T-cell (primary cell): ENCODE results near the gene PAH. TPM values are rescaled to one million over a fixed set of nuclear protein-coding genes. Genes with fewer than 3 reads are reported as not detected.

Experiments used
- ATAC-seq, 4 experiments: fragments of 200-7000 bp in 3 of 4; fragments of 150-1000 bp in 1 of 4; cut with Tn5 transposase; replicated peaks in 1 of 4; 1 replicate in 3 of 4; 2 replicates in 1 of 4; pipeline ENCODE4 v1.10.0; 2021; ENCODE audit warnings: moderate library complexity in 3 of 4, mild to moderate bottlenecking in 2 of 4, moderate number of reproducible peaks in 1 of 4
- CTCF ChIA-PET, 2 donors: fragments of 300-600 bp; sonication (Branson Sonifier 250); formaldehyde crosslinking; loops; one replicate each; lab custom pipeline; 2022; ENCODE audit warnings: antibody characterized with exemption in 2 of 2; lab: Charles Lee
- POLR2A ChIA-PET, 2 donors: fragments of 300-600 bp; sonication (Branson Sonifier 250); formaldehyde crosslinking; loops; one replicate each; lab custom pipeline; 2022; ENCODE audit warnings: antibody characterized with exemption in 2 of 2; lab: Charles Lee
- DNase-seq, 35 experiments: peaks; one replicate each; pipeline versions ENCODE4 v3.0.0 to v3.0.0-alpha.2; 2013 to 2023
- H3K27ac ChIP-seq: one replicate; pipeline ENCODE4 v1.5.1; 2013; ENCODE audit warnings: low read length
- H3K27me3 ChIP-seq, 2 experiments: replicated peaks in 1 of 2; 1 replicate in 1 of 2; 2 replicates in 1 of 2; pipeline versions ENCODE4 v1.6.1 to v1.7.0; 2013; ENCODE audit warnings: low read length in 1 of 2, mixed read lengths in 1 of 2; ENCODE audit not compliant: control insufficient read depth in 2 of 2, insufficient read depth in 2 of 2; ENCODE audit errors: extremely low read depth in 1 of 2
- H3K36me3 ChIP-seq, 2 donors: 1 replicate in 1 of 2; 2 replicates in 1 of 2; pipeline versions ENCODE4 v1.6.1 to v1.7.0; 2013; ENCODE audit warnings: low read length in 1 of 2; ENCODE audit not compliant: control insufficient read depth in 2 of 2, insufficient read depth in 1 of 2; ENCODE audit errors: extremely low read depth in 1 of 2
- H3K4me1 ChIP-seq, 2 experiments: 1 replicate in 1 of 2; 2 replicates in 1 of 2; pipeline versions ENCODE4 v1.6.1 to v1.7.0; 2013; ENCODE audit warnings: low read length in 2 of 2, mixed read lengths in 1 of 2; ENCODE audit not compliant: insufficient read depth in 2 of 2, control insufficient read depth in 1 of 2; ENCODE audit errors: extremely low read depth in 1 of 2
- H3K4me3 ChIP-seq, 2 donors: 1 replicate in 1 of 2; 2 replicates in 1 of 2; pipeline versions ENCODE4 v1.5.1 to v1.7.0; 2013; ENCODE audit warnings: mild to moderate bottlenecking in 2 of 2, low read length in 1 of 2, moderate library complexity in 1 of 2; ENCODE audit not compliant: control insufficient read depth in 1 of 2; ENCODE audit errors: extremely low read depth in 1 of 2
- H3K9me3 ChIP-seq: 2 replicates; pipeline ENCODE4 v1.7.0; 2013
- H3K27ac Mint-ChIP-seq, 2 donors: one replicate each; pipeline ENCODE4 v1.8.0; 2020 to 2021; ENCODE audit warnings: mild to moderate bottlenecking in 2 of 2, mixed read lengths in 2 of 2
- H3K27me3 Mint-ChIP-seq, 2 donors: one replicate each; pipeline ENCODE4 v1.8.0; 2021 to 2022; ENCODE audit warnings: mixed read lengths in 2 of 2
- H3K36me3 Mint-ChIP-seq: one replicate; pipeline ENCODE4 v1.8.0; 2021; ENCODE audit warnings: mixed read lengths
- H3K4me1 Mint-ChIP-seq, 3 donors: one replicate each; pipeline ENCODE4 v1.8.0; 2020 to 2022; ENCODE audit warnings: mixed read lengths in 3 of 3, mild to moderate bottlenecking in 1 of 3
- H3K4me3 Mint-ChIP-seq, 3 donors: one replicate each; pipeline ENCODE4 v1.8.0; 2020 to 2022; ENCODE audit warnings: mild to moderate bottlenecking in 3 of 3, mixed read lengths in 3 of 3, moderate library complexity in 3 of 3
- H3K9me3 Mint-ChIP-seq, 3 donors: one replicate each; pipeline ENCODE4 v1.8.0; 2020 to 2022; ENCODE audit warnings: mixed read lengths in 3 of 3
- WGBS: methylation state at CpG from one replicate; pipeline ENCODE4 v1.1.5; 2013; ENCODE audit warnings: missing lambda C conversion rate; ENCODE audit not compliant: insufficient coverage; 5-methylcytosine and 5-hydroxymethylcytosine counted together
- total RNA-seq, 35 experiments: library from RNA in 6 of 35; stranded (reverse) in 6 of 35; fragments of 120-200 nt in 1 of 35; gene quantifications; one replicate each; pipeline versions ENCODE4 v1.2.1 to v1.2.4 and lab custom pipeline; 2013 to 2026

Gene PAH
- total RNA-seq, 5 donors from 2014 or later (not counting 1 experiment from before 2014, with no cell fraction given), result 0.30 to 2.0 (median 0.82) TPM; not detected in 2

DNA sequence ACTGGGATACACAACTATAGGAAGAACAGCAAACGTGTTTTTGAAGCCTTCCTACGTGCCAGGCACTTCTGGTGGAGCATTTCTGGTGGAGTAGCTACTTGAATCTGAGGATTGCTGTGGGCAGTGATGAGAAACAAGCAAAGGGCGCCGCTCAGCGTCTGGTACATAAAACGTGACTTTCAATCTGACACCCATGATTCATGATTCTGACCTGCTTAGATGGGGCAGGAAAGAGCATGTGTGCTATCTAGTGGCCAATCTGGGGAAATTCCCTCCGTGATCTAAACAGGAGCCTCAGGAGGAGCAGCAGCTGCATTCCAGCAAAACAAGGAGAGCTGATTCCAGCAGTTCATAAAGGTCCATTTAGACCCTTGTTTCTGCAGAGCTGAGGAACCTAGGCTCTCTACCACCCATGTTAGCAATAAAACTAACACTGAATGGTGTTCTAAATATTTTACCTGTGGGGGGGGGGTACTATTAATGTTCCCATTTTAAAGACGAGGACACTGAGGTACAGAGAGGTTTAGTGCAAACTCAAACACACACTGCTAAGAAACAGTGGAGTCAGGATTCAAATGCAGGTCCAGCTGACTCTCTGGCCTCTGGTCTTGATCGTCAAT, 37.8 kb downstream of the PAH start:
- Histone ChIP-seq H3K27me3 (peaks cover 0 to 7% of the 10 kb centered on the region in 2 experiments), H3K9me3 (no peaks in the 10 kb centered on the region), H3K4me3 (no peak overlapping the region), H3K4me1 (no peaks in the 10 kb centered on the region), H3K27ac (no peak overlapping the region), H3K36me3 (no peaks in the 10 kb centered on the region)
- ChIA-PET CTCF (interaction anchor here (0.7 to 1.0 kb wide), 3 partner anchors 620 to 1775 kb away, joined by 3 to 5 read pairs (median 4); no protein-coding TSS in a partner anchor), POLR2A (no interaction called here)
- H3K9me3 Mint-ChIP-seq, result no peaks in the 10 kb centered on the region
- ATAC-seq, result no peak
- 7% methylated on average over 6 of the region's 9 CpGs for WGBS
- H3K27me3 Mint-ChIP-seq, result peaks cover 13 to 17% of the 10 kb centered on the region in 2 donors
- no peak overlapping the region for H3K27ac Mint-ChIP-seq
- H3K4me1 Mint-ChIP-seq, result peaks cover 0 to 6% (median 0%) of the 10 kb centered on the region in 3 donors
- peak in 1 of 35 experiments; percentile 20 for DNase-seq
- no peaks in the 10 kb centered on the region for H3K36me3 Mint-ChIP-seq
- H3K4me3 Mint-ChIP-seq, result no peak overlapping the region

DNA sequence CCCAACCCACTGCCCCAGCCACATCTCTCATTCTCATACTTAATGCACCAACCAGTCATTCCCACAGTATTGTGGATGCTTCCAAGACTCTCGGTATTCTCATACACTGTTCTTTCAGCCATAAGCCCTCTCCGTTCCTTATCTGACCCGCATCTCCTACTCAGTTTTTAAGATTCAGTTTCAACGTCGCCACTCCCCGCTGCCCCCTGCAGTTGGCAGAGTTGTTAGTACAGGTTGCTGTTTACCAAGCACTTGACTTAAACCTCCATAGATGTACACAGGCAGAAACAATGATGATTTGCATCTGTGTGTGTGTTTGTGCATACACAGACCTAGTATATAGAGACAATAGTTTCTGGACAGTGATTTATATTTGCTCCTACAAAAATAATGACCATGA, 40.2 kb downstream of the PAH start:
- DNase-seq, result no peak
- ATAC-seq, result no peak
- Mint-ChIP-seq H3K4me3 (no peak overlapping the region), H3K4me1 (peaks cover 0 to 6% (median 0%) of the 10 kb centered on the region in 3 donors), H3K27me3 (peaks cover 13 to 17% of the 10 kb centered on the region in 2 donors), H3K9me3 (no peaks in the 10 kb centered on the region), H3K27ac (no peak overlapping the region), H3K36me3 (no peaks in the 10 kb centered on the region)
- CTCF ChIA-PET, result no interaction called here
- no peaks in the 10 kb centered on the region for H3K9me3 ChIP-seq
- no CpG with 5 or more reads among the region's 6 CpGs for WGBS
- H3K4me1 ChIP-seq, result no peaks in the 10 kb centered on the region
- H3K4me3 ChIP-seq, result no peak overlapping the region
- no peak overlapping the region for H3K27ac ChIP-seq
- H3K27me3 ChIP-seq, result peaks cover 0 to 4% of the 10 kb centered on the region in 2 experiments
- POLR2A ChIA-PET, result no interaction called here
- no peaks in the 10 kb centered on the region for H3K36me3 ChIP-seq

GRCh38 chr12:102874819-102875218, 42.2 kb downstream of the PAH start:
- Mint-ChIP-seq H3K9me3 (no peaks in the 10 kb centered on the region), H3K27ac (no peak overlapping the region), H3K27me3 (peaks cover 5 to 10% of the 10 kb centered on the region in 2 donors), H3K4me3 (no peak overlapping the region), H3K36me3 (no peaks in the 10 kb centered on the region), H3K4me1 (peaks cover 0 to 6% (median 0%) of the 10 kb centered on the region in 3 donors)
- DNase-seq (no peak), ATAC-seq (no peak)
- Histone ChIP-seq H3K4me3 (no peak overlapping the region), H3K9me3 (no peaks in the 10 kb centered on the region), H3K27me3 (no peaks in the 10 kb centered on the region), H3K36me3 (no peaks in the 10 kb centered on the region), H3K4me1 (no peaks in the 10 kb centered on the region), H3K27ac (no peak overlapping the region)
- ChIA-PET POLR2A (no interaction called here), CTCF (no interaction called here)
- 69% methylated on average over 7 of the region's 9 CpGs for whole genome bisulfite sequencing

DNA sequence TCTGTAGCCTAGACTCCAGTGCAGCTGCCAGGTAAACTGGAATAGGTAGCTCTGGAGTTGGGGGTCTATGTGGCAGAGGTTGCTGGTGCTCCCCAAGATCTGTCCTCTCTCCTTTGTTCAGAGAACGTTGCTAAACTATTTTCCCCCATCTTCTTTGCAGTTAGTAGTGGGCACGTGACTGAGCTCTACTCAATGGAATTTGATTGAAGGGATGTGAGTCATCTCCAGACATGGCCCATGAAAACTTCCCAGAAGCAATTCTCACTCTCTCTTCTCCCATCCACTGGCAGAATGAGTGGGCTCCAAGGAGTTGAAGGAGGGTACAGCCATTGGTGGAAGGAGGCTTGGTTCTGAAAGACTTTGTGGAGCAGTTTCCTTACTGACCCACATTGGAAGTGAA, 44.0 kb downstream of the PAH start:
- H3K27me3 ChIP-seq, result no peaks in the 10 kb centered on the region
- no peaks in the 10 kb centered on the region for H3K4me1 Mint-ChIP-seq

GRCh38 chr12:102871014-102871413, 46.0 kb downstream of the PAH start:
- DNase-seq, result no peak
- Mint-ChIP-seq H3K27ac (no peak overlapping the region), H3K9me3 (no peaks in the 10 kb centered on the region), H3K4me3 (no peak overlapping the region), H3K4me1 (no peaks in the 10 kb centered on the region), H3K36me3 (no peaks in the 10 kb centered on the region), H3K27me3 (peaks cover 0 to 4% of the 10 kb centered on the region in 2 donors)
- WGBS, result 20% methylated on average over 2 of the region's 2 CpGs
- Histone ChIP-seq H3K4me1 (no peaks in the 10 kb centered on the region), H3K9me3 (no peaks in the 10 kb centered on the region), H3K27me3 (no peaks in the 10 kb centered on the region), H3K4me3 (no peak overlapping the region), H3K27ac (no peak overlapping the region), H3K36me3 (no peaks in the 10 kb centered on the region)
- ATAC-seq, result no peak
- POLR2A ChIA-PET, result no interaction called here
- CTCF ChIA-PET, result no interaction called here

More for the DNA sequence above, 44.0 kb downstream of the PAH start:
- WGBS, result no CpG with 5 or more reads among the region's 2 CpGs
- Histone ChIP-seq H3K9me3 (no peaks in the 10 kb centered on the region), H3K4me1 (no peaks in the 10 kb centered on the region), H3K27ac (no peak overlapping the region), H3K36me3 (no peaks in the 10 kb centered on the region), H3K4me3 (no peak overlapping the region)
- Mint-ChIP-seq H3K4me3 (no peak overlapping the region), H3K27me3 (peaks cover under 1 to 10% of the 10 kb centered on the region in 2 donors), H3K9me3 (no peaks in the 10 kb centered on the region), H3K36me3 (no peaks in the 10 kb centered on the region), H3K27ac (no peak overlapping the region)
- POLR2A ChIA-PET, result no interaction called here
- DNase-seq, result no peak
- CTCF ChIA-PET, result no interaction called here
- ATAC-seq, result no peak

DNA sequence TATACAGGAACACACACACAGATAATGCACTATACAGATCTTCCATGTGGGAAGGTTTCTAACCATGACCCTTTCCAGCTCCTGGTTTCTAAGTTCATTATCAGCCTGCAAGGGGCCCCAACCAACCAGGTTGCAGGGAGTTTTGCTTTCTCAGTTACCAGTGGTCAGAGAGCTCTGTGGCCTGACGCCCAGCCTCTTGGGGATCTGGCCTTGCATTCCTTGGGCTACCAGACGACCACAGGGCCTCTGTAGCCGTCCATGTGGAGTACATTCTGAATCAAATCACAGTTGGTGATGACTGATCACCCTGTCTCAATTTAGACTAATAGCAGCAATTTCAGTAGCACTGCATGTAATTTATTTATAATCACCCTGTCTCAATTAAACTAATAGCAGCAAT, 47.5 kb downstream of the PAH start:
- ATAC-seq (no peak), DNase-seq (no peak)
- no peaks in the 10 kb centered on the region for H3K4me1 ChIP-seq
- no peaks in the 10 kb centered on the region for H3K27me3 ChIP-seq
- ChIA-PET POLR2A (no interaction called here), CTCF (interaction anchor here in 1 of 2 donors (0.6 kb wide), 1 partner anchor 70 kb away, joined by 3 read pairs; no protein-coding TSS in a partner anchor)
- H3K4me1 Mint-ChIP-seq, result no peaks in the 10 kb centered on the region
- no peak overlapping the region for H3K27ac ChIP-seq
- H3K4me3 Mint-ChIP-seq, result no peak overlapping the region
- H3K27ac Mint-ChIP-seq, result no peak overlapping the region
- H3K9me3 Mint-ChIP-seq, result no peaks in the 10 kb centered on the region
- H3K36me3 Mint-ChIP-seq, result no peaks in the 10 kb centered on the region
- H3K4me3 ChIP-seq, result no peak overlapping the region
- 35% methylated on average over 3 of the region's 3 CpGs for WGBS
- H3K27me3 Mint-ChIP-seq, result peaks cover 0 to 4% of the 10 kb centered on the region in 2 donors
- no peaks in the 10 kb centered on the region for H3K9me3 ChIP-seq
- no peaks in the 10 kb centered on the region for H3K36me3 ChIP-seq
